Tongue (tissue), 2 donors: ENCODE data around the gene GZF1. TPM values are rescaled to one million over a fixed set of nuclear protein-coding genes. Genes with fewer than 3 reads are reported as not detected.

Source experiments
- DNase-seq: peaks from one replicate; pipeline ENCODE4 v3.0.0-alpha.2; 2015
- total RNA-seq: library from RNA; depleted of rRNA; stranded (reverse); fragments of >200 nt; gene quantifications from one replicate; pipeline ENCODE4 v1.2.3, GENCODE V29; 2014

Gene GZF1
- total RNA-seq, 1 donor from 2014 or later = 17.2 TPM

DNA sequence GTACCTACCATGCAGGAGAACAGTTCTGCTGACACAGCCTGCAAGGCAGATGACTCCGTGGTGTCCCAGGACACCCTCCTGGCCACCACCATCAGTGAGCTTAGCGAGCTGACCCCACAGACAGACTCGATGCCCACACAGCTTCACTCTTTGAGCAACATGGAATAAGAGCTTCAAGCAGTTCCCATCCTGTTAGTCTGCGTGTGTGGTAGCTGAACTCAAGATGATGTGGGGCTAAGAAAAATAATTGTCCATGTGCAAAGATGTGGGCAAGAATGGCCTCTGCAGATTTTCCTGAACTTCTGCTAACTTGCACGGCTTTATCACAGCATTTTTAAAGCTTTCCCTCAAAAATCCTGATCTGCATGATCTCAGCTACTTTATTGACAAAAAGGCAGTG is 8.3 kb downstream of the GZF1 start:
- no peak for DNase-seq

GRCh38 chr20:23370873-23371272 is 8.9 kb downstream of the GZF1 start:
- DNase-seq = no peak

DNA sequence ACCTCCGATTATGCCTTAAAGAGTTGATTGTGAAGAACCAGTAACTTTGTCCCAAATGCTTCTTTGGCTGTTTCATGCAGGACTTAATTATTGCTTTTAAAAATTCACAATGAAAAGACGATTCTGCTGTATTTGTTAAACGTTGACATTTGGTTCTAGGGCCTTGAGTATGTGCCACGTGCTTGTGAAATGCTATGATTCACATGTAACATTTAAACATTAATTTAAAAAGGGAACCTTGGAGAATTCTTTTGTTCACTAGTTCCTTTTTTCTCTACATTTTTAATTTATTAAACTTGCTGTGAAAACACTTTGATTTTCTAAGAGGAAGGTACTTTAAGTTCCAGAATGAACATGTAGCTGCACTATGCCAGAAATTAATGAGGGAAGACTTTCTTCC is 9.5 kb downstream of the GZF1 start:
- no peak for DNase-seq

DNA sequence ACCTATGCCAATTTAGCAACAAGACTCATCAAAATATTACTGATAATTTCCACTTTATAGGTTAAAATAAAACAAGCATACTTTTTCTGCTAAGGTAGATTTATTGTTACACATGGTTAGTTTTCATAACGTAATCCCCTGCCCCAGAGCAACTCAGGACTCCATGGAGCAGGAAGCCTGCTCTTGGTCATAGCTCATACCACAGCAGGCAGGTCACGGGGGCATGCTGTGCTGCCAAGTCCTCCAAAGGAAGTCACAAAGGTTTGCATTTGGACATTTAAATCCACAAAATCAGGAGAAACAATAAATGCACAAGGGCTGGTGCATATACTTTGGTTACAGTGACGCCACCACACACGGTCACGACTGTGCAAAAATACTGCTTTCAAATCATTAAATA is 12.5 kb downstream of the GZF1 start:
- no peak for DNase-seq

DNA sequence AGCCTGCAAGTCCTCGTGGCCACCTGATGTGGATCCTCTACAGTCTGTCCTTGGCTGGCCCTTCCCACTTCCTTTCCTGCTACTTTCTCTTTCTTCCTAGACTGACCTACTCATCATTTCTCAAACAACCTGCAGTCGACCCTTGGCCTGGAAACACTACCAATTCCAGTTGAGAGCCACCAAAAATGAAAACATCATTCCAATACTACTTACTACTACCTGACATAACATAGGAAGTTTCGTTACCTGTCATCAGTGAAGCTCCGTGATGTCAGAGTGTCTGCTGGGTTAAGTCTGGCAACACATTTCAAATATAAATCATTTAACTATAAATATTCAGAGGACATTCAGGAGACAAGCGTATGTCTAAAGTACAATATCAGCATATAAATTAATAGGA is 13.8 kb downstream of the GZF1 start:
- no peak for DNase-seq

GRCh38 chr20:23379772-23380171 is 17.8 kb downstream of the GZF1 start:
- DNase-seq = no peak

DNA sequence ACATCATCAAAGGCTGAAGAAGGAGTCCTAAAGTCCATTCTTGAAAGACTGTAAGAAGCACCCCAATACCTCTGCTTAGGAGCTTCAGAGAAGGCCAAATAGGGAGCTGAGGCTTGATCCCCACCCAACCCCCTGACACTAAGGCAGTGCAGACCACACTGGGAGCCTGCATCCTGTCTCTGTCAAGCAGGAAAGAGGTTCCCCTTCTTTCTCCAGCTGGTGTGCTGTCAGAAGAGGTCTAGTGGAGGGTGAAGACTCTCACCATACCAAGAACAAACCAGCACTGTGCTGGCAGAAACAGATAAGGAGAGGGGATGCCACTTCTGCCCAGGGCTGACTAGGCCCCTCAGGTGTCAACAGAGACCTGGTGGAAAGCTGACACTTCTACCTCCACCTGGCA is 19.9 kb downstream of the GZF1 start:
- no peak for DNase-seq

DNA sequence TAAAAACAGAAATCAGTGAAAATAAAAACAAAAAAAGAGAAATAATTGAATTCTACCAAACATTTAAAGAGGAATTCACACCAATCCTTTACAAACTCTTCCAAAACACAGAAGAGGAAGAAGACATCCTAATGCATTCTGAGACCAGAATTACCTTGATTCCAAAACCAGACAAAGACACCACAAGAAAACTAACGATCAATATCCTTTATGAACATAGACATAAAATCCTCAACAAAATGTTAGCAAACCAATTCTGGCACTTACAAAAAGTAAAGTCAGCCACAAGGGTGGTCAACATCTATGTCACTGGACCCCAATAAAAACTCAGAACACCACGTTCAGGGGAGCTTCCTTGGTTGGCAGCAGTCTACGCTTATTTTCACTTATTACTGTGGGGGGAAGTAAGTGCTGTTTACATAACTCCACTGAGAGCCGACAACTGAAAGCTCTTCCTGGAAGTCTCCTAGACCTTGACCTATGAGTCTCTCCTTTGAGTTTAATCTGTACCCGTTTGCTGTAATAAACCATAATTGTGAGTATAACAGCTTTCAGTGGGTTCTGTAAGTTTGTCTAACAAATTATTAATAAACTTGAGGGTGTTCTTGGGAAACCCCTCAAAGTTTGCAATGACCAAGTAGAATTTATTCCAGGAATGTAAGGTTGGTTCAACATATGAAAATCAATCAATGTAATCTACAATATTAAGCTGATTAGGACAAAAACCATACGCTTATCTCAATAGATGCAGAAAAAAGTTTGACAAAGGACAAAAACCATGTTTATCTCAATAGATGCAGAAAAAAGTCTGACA is 24.5 kb downstream of the GZF1 start:
- no peak for DNase-seq

- no peak for DNase-seq
Observed at GRCh38 chr20:23387118-23387443, 25.1 kb downstream of the GZF1 start.

- no peak for DNase-seq
Observed at GRCh38 chr20:23390091-23390774, 28.3 kb downstream of the GZF1 start.

GRCh38 chr20:23391707-23392310 is 29.8 kb downstream of the GZF1 start:
- DNase-seq = no peak

- no peak for DNase-seq
Observed at GRCh38 chr20:23393996-23394775, 32.2 kb downstream of the GZF1 start.

GRCh38 chr20:23396950-23397627 is 35.1 kb downstream of the GZF1 start:
- DNase-seq = no peak

GRCh38 chr20:23397961-23398360 is 36.0 kb downstream of the GZF1 start:
- no peak for DNase-seq

GRCh38 chr20:23399568-23400241 is 37.7 kb downstream of the GZF1 start:
- DNase-seq = no peak

DNA sequence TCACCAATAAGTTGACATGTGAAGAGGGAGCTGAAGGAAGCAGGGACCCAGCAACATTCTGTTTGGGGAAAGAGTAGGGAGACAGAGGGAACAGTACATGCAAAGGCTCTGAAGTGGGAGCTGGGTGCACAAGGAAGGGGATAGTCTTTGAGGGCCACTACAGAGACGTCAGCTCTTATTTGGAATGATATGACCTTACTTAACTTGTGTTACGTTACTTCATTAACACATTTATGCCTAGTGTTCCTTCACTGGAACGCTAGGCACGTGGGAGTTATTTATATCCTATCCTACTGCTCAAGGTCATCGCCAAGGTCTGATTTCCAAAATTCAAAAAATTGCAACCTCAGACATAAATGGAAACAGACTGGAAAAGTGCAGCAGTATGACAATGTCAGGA is 39.1 kb downstream of the GZF1 start:
- DNase-seq = no peak

- no peak for DNase-seq
Observed at GRCh38 chr20:23403751-23404150, 41.8 kb downstream of the GZF1 start.

GRCh38 chr20:23404196-23404595 is 42.2 kb downstream of the GZF1 start:
- DNase-seq = no peak

- DNase-seq = no peak
Observed at GRCh38 chr20:23406880-23407279, 44.9 kb downstream of the GZF1 start.

- DNase-seq = no peak
Observed at GRCh38 chr20:23407781-23408464, 45.9 kb downstream of the GZF1 start.

GRCh38 chr20:23408957-23409356 is 47.0 kb downstream of the GZF1 start:
- no peak for DNase-seq
